ENCODE data around the gene EPHA3.
"Not testable (repeated sequence)": the region's sequence is repeated elsewhere in the genome, so short reads cannot be mapped to it uniquely, and the experiment has no call there.

Gene EPHA3

GRCh38 chr3:89335693-89336092 is 228.3 kb downstream of the EPHA3 start:
- no peak for TF ChIP-seq CTCF (IDR thresholded peaks at IDR 0.05; ENCODE audit: extremely low read depth, insufficient read depth, missing control alignments)
- no peak for DNase-seq (ENCODE audit: low spot score)
- in situ Hi-C loops (cut with MboI; ENCODE audit: low pct_unique_long_range_greater_than_20kb, low sequenced_read_pairs, unreplicated experiment): no loop called here

GRCh38 chr3:89340408-89340807 is 233.0 kb downstream of the EPHA3 start:
- in situ Hi-C loops (cut with MboI; ENCODE audit: low pct_unique_long_range_greater_than_20kb, low sequenced_read_pairs, unreplicated experiment): no loop called here
- no peak for DNase-seq (ENCODE audit: low spot score)
- no peak for TF ChIP-seq CTCF (IDR thresholded peaks at IDR 0.05; ENCODE audit: extremely low read depth, insufficient read depth, missing control alignments)

- no peak for DNase-seq (ENCODE audit: low spot score)
- in situ Hi-C loops (cut with MboI; ENCODE audit: low pct_unique_long_range_greater_than_20kb, low sequenced_read_pairs, unreplicated experiment): no loop called here
- no peak for TF ChIP-seq CTCF (IDR thresholded peaks at IDR 0.05; ENCODE audit: extremely low read depth, insufficient read depth, missing control alignments)
Measured at GRCh38 chr3:89344076-89344475, 236.7 kb downstream of the EPHA3 start.

- in situ Hi-C loops (cut with MboI; ENCODE audit: low pct_unique_long_range_greater_than_20kb, low sequenced_read_pairs, unreplicated experiment); DNase-seq (ENCODE audit: low spot score): not testable (repeated sequence)
Measured at GRCh38 chr3:89350935-89351334, 243.5 kb downstream of the EPHA3 start.

- TF ChIP-seq CTCF (IDR thresholded peaks at IDR 0.05; ENCODE audit: extremely low read depth, insufficient read depth, missing control alignments): no peak
- DNase-seq (ENCODE audit: low spot score): no peak
- in situ Hi-C loops (cut with MboI; ENCODE audit: low pct_unique_long_range_greater_than_20kb, low sequenced_read_pairs, unreplicated experiment): no loop called here
Measured at GRCh38 chr3:89353465-89353864, 246.0 kb downstream of the EPHA3 start.

- DNase-seq (ENCODE audit: low spot score): no peak
- in situ Hi-C loops (cut with MboI; ENCODE audit: low pct_unique_long_range_greater_than_20kb, low sequenced_read_pairs, unreplicated experiment): no loop called here
- TF ChIP-seq CTCF (IDR thresholded peaks at IDR 0.05; ENCODE audit: extremely low read depth, insufficient read depth, missing control alignments): no peak
Measured at GRCh38 chr3:89358281-89358680, 250.9 kb downstream of the EPHA3 start.

GRCh38 chr3:89360156-89360555 is 252.7 kb downstream of the EPHA3 start:
- TF ChIP-seq CTCF (IDR thresholded peaks at IDR 0.05; ENCODE audit: extremely low read depth, insufficient read depth, missing control alignments): no peak
- in situ Hi-C loops (cut with MboI; ENCODE audit: low pct_unique_long_range_greater_than_20kb, low sequenced_read_pairs, unreplicated experiment): no loop called here
- DNase-seq (ENCODE audit: low spot score): no peak

All from GM13977 (cell line).